ENCODE data around the gene TNS3.

DNA sequence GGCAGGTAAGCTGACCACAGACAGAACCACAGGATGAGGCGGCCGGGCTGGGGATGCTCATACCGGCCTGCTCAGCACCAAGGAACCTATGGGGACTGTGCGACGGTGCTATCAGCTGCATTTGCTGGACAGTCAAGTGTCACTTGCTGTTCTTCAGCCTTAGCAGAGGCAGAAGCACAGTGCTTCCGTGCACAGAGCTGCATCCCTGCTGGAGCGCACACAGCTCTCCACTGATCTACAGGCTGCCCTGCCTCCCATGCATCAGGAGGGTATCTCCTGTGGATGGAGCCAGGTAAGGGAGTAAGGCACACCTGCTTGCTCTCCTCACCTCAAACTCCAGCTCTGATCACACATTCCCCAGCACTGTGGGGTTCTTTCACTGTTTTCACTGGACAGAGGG is 97.5 kb downstream of the TNS3 start:
- TF ChIP-seq, protein P1, sequence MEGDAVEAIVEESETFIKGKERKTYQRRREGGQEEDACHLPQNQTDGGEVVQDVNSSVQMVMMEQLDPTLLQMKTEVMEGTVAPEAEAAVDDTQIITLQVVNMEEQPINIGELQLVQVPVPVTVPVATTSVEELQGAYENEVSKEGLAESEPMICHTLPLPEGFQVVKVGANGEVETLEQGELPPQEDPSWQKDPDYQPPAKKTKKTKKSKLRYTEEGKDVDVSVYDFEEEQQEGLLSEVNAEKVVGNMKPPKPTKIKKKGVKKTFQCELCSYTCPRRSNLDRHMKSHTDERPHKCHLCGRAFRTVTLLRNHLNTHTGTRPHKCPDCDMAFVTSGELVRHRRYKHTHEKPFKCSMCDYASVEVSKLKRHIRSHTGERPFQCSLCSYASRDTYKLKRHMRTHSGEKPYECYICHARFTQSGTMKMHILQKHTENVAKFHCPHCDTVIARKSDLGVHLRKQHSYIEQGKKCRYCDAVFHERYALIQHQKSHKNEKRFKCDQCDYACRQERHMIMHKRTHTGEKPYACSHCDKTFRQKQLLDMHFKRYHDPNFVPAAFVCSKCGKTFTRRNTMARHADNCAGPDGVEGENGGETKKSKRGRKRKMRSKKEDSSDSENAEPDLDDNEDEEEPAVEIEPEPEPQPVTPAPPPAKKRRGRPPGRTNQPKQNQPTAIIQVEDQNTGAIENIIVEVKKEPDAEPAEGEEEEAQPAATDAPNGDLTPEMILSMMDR (conservative IDR thresholded peaks at IDR 0.05 in 1 of 2, IDR thresholded peaks at IDR 0.05 in 1 of 2; ENCODE audit: extremely low read depth in 1 of 2, insufficient read depth in 1 of 2, low read depth in 1 of 2, low read length in 2 of 2): no peak
- no peak for TF ChIP-seq EZH2 (IDR thresholded peaks at IDR 0.05; ENCODE audit: borderline replicate concordance, low read length)
